Measurements from ENCODE around the gene RGPD8. TPM values are rescaled to one million over a fixed set of nuclear protein-coding genes. Genes with fewer than 3 reads are reported as not detected.

Gene RGPD8
- total RNA-seq, 1 donor: 19.0 TPM

DNA sequence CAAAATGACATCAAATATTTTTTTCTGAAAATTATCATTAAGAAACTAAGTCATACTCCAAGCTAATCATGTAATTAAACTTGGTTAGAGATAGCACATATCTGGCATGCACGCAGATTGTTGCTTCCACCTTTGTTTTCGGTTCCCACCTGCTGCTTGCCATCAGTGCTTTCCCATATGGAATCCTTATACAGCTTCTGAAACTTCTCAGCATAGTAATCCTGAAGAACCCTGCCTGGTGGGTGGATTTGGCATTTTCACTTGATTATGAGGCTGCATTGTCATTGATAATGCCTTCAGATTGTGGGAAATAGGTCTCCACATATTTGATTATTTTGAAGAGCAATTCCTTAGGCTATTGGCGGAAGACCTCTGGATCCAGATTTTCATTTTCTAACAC lies 110.5 kb downstream of the RGPD8 start:
- DNase-seq (ENCODE audit: low read depth): no peak
- H3K4me3 ChIP-seq (ENCODE audit: low read depth, low read length): no peak overlapping the region
- TF ChIP-seq, protein P1, sequence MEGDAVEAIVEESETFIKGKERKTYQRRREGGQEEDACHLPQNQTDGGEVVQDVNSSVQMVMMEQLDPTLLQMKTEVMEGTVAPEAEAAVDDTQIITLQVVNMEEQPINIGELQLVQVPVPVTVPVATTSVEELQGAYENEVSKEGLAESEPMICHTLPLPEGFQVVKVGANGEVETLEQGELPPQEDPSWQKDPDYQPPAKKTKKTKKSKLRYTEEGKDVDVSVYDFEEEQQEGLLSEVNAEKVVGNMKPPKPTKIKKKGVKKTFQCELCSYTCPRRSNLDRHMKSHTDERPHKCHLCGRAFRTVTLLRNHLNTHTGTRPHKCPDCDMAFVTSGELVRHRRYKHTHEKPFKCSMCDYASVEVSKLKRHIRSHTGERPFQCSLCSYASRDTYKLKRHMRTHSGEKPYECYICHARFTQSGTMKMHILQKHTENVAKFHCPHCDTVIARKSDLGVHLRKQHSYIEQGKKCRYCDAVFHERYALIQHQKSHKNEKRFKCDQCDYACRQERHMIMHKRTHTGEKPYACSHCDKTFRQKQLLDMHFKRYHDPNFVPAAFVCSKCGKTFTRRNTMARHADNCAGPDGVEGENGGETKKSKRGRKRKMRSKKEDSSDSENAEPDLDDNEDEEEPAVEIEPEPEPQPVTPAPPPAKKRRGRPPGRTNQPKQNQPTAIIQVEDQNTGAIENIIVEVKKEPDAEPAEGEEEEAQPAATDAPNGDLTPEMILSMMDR (IDR thresholded peaks at IDR 0.05; ENCODE audit: insufficient read depth, low read depth, low read length): no peak

DNA sequence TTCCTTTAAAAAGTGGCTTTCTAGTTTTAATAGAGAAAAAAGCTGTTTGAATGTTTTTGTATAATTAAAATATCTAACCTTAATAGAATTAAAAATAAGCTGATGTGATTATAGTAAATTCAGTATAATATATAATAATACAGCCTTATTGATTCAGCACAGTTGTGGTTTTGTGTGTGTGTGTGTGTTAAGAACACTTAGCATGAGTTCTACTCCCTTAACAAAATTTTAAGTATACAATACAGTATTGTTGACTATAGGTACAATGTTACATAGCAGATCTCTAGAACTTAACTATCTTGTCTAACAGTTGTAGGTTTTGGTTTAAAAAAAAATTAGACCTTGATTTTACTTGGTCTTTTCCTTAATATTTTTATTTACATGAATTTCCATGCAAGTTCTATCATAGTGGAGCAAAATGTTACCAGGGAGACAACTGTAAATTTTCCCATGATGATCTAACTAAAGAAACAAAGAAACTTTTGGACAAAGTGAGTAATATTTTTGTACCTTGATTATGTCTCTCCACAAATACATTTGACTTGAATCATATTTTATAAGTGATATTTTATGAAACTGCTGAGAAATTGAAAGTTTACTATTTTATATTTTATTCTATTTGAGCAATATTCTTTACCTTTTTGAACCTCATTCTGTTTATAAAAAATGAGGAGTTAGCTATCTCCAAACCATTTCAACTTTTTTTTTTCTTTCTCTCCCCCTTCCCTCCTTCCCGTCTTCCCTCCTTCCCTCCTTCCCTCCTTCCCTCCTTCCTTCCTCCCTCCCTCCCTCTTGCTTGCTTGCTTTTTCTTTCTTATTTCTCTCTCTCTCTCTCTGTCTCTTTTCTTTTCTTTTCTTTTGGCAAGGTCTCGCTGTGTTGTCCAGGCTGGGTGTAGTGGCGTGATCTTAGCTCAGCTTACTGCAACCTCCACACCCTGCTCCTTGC lies 111.8 kb downstream of the RGPD8 start:
- TF ChIP-seq, protein P1 (IDR thresholded peaks at IDR 0.05; ENCODE audit: insufficient read depth, low read depth, low read length): no peak
- no peak for DNase-seq (ENCODE audit: low read depth)

More for the DNA sequence above, 111.8 kb downstream of the RGPD8 start:
- H3K4me3 ChIP-seq (ENCODE audit: low read depth, low read length): no peak overlapping the region

Small RNA genes within 50 kb of the gene (small RNA-seq; reads per million reads assigned to genes)
- gene AC115115.1: not detected

Other genes starting within 250 kb of the RGPD8 start
- 5.5 and 8.2 TPM in 2 replicates for gene ZC3H8, start 178.6 kb downstream of the RGPD8 start, total RNA-seq
- gene ZC3H6, start 158.0 kb downstream of the RGPD8 start, total RNA-seq: 2.3 and 3.0 TPM in 2 replicates
- 43.5 and 63.9 TPM in 2 replicates for gene TTL, start 48.5 kb upstream of the RGPD8 start, total RNA-seq
- 14.8 and 16.0 TPM in 2 replicates for gene POLR1B, start 108.8 kb upstream of the RGPD8 start, total RNA-seq
- gene CHCHD5, start 151.0 kb upstream of the RGPD8 start, total RNA-seq: 3.9 and 7.4 TPM in 2 replicates
- 66.0 and 96.3 TPM in 2 replicates for gene SLC20A1, start 212.3 kb upstream of the RGPD8 start, total RNA-seq

Measured in fibroblast of villous mesenchyme (primary cell).